ENCODE data around the gene ERBIN. TPM values are rescaled to one million over a fixed set of nuclear protein-coding genes. Genes with fewer than 3 reads are reported as not detected.

ERBIN gene
- total and polyA plus RNA-seq, 2 of the 13 experiments (the other 11 are each of a cell fraction or from before 2014, with no cell fraction given): 14.4 to 41.7 TPM

DNA sequence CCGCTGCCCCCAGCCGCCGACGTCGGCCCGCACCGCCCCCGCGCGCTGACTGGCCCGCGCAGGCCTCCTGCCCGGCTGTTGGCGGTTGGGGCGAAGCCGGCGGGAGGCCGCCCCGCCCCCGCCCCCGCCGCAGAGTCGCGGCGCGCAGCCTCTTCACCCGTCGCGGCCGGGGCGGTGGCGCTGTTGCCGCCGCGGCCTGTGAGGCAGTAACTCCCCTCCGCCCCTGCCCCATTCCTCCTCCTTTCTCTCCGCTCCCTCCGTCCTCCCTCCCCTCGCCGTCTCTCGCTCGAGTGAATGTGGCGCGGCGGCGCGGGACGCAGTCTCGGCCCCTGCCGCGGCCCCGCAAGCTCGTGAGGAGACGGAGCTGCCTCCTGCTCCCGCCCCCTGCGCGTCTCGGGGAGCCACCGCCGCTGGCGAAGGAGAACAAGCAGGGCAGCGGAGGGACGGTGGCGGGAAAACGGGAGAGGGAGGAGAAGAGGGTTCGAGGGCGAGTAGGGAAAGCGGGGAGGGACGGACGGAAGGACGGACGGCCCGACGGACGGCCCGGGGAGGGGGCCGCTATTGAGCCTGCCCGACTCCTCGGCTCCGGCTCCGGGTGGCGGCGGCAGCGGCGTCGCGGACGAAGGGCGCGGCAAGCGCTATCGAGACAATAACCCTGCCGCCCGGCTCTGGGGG is 637 bp upstream of the ERBIN start (continued):
- TF ChIP-seq ZNF230 (CRISPR knock-in tag; IDR thresholded peaks at IDR 0.05) (no peak), MTA3 (CRISPR knock-in tag; IDR thresholded peaks at IDR 0.05) (no peak), SMAD9 (CRISPR knock-in tag; IDR thresholded peaks at IDR 0.05) (no peak), THYN1 (CRISPR knock-in tag; IDR thresholded peaks at IDR 0.05; ENCODE audit: borderline replicate concordance, low read depth) (no peak), EHMT2 (IDR thresholded peaks at IDR 0.05; ENCODE audit: borderline replicate concordance, low read depth, low read length) (no peak), ZNF484 (CRISPR knock-in tag; IDR thresholded peaks at IDR 0.05; ENCODE audit: borderline replicate concordance, low read depth) (no peak), ZNF350 (CRISPR knock-in tag; IDR thresholded peaks at IDR 0.05; ENCODE audit: borderline replicate concordance, low read depth) (no peak), ZNF773 (CRISPR knock-in tag; IDR thresholded peaks at IDR 0.05; ENCODE audit: borderline replicate concordance) (no peak), ZNF451 (CRISPR knock-in tag; IDR thresholded peaks at IDR 0.05) (peak; percentile 90; the same call in 1 of the 2 replicates), NFRKB (IDR thresholded peaks at IDR 0.05) (no peak), ZNF326 (CRISPR knock-in tag; IDR thresholded peaks at IDR 0.05; ENCODE audit: borderline replicate concordance) (no peak), ZNF713 (CRISPR knock-in tag; IDR thresholded peaks at IDR 0.05) (no peak), ESRRA (CRISPR knock-in tag; IDR thresholded peaks at IDR 0.05; ENCODE audit: low read depth) (no peak), U2AF1 (optimal IDR thresholded peaks at IDR 0.05; ENCODE audit: low read depth, low read length) (no peak)
- TF ChIP-seq, protein P1, sequence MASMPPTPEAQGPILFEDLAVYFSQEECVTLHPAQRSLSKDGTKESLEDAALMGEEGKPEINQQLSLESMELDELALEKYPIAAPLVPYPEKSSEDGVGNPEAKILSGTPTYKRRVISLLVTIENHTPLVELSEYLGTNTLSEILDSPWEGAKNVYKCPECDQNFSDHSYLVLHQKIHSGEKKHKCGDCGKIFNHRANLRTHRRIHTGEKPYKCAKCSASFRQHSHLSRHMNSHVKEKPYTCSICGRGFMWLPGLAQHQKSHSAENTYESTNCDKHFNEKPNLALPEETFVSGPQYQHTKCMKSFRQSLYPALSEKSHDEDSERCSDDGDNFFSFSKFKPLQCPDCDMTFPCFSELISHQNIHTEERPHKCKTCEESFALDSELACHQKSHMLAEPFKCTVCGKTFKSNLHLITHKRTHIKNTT (CRISPR knock-in tag; IDR thresholded peaks at IDR 0.05): no peak
- TF ChIP-seq, protein P2, sequence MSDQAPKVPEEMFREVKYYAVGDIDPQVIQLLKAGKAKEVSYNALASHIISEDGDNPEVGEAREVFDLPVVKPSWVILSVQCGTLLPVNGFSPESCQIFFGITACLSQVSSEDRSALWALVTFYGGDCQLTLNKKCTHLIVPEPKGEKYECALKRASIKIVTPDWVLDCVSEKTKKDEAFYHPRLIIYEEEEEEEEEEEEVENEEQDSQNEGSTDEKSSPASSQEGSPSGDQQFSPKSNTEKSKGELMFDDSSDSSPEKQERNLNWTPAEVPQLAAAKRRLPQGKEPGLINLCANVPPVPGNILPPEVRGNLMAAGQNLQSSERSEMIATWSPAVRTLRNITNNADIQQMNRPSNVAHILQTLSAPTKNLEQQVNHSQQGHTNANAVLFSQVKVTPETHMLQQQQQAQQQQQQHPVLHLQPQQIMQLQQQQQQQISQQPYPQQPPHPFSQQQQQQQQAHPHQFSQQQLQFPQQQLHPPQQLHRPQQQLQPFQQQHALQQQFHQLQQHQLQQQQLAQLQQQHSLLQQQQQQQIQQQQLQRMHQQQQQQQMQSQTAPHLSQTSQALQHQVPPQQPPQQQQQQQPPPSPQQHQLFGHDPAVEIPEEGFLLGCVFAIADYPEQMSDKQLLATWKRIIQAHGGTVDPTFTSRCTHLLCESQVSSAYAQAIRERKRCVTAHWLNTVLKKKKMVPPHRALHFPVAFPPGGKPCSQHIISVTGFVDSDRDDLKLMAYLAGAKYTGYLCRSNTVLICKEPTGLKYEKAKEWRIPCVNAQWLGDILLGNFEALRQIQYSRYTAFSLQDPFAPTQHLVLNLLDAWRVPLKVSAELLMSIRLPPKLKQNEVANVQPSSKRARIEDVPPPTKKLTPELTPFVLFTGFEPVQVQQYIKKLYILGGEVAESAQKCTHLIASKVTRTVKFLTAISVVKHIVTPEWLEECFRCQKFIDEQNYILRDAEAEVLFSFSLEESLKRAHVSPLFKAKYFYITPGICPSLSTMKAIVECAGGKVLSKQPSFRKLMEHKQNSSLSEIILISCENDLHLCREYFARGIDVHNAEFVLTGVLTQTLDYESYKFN (CRISPR knock-in tag; conservative IDR thresholded peaks at IDR 0.05): no peak
- TF ChIP-seq, protein P3, sequence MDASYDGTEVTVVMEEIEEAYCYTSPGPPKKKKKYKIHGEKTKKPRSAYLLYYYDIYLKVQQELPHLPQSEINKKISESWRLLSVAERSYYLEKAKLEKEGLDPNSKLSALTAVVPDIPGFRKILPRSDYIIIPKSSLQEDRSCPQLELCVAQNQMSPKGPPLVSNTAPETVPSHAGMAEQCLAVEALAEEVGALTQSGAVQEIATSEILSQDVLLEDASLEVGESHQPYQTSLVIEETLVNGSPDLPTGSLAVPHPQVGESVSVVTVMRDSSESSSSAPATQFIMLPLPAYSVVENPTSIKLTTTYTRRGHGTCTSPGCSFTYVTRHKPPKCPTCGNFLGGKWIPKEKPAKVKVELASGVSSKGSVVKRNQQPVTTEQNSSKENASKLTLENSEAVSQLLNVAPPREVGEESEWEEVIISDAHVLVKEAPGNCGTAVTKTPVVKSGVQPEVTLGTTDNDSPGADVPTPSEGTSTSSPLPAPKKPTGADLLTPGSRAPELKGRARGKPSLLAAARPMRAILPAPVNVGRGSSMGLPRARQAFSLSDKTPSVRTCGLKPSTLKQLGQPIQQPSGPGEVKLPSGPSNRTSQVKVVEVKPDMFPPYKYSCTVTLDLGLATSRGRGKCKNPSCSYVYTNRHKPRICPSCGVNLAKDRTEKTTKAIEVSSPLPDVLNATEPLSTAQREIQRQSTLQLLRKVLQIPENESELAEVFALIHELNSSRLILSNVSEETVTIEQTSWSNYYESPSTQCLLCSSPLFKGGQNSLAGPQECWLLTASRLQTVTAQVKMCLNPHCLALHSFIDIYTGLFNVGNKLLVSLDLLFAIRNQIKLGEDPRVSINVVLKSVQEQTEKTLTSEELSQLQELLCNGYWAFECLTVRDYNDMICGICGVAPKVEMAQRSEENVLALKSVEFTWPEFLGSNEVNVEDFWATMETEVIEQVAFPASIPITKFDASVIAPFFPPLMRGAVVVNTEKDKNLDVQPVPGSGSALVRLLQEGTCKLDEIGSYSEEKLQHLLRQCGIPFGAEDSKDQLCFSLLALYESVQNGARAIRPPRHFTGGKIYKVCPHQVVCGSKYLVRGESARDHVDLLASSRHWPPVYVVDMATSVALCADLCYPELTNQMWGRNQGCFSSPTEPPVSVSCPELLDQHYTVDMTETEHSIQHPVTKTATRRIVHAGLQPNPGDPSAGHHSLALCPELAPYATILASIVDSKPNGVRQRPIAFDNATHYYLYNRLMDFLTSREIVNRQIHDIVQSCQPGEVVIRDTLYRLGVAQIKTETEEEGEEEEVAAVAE (CRISPR knock-in tag; IDR thresholded peaks at IDR 0.05; ENCODE audit: borderline replicate concordance): peak; percentile 75; the same call in 1 of the 2 replicates
- TF ChIP-seq, protein P4, sequence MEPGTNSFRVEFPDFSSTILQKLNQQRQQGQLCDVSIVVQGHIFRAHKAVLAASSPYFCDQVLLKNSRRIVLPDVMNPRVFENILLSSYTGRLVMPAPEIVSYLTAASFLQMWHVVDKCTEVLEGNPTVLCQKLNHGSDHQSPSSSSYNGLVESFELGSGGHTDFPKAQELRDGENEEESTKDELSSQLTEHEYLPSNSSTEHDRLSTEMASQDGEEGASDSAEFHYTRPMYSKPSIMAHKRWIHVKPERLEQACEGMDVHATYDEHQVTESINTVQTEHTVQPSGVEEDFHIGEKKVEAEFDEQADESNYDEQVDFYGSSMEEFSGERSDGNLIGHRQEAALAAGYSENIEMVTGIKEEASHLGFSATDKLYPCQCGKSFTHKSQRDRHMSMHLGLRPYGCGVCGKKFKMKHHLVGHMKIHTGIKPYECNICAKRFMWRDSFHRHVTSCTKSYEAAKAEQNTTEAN (CRISPR knock-in tag; conservative IDR thresholded peaks at IDR 0.05): no peak

Data from HepG2 (cell line).